Neutrophil (primary cell): Measurements from ENCODE around the gene EMC8.
A peak's percentile ranks its signal among the peaks of the same experiment; 100 is the strongest.

ENCODE experiments used
- H3K27ac ChIP-seq: fragments of 200-600 bp; sonication (generic); 2 replicates; pipeline ENCODE4 v1.5.1; 2016; ENCODE audit warnings: mild to moderate bottlenecking, moderate library complexity
- H3K27me3 ChIP-seq: fragments of 200-600 bp; sonication (generic); 2 replicates; pipeline ENCODE4 v1.6.0; 2016; ENCODE audit warnings: mild to moderate bottlenecking
- H3K36me3 ChIP-seq: fragments of 200-600 bp; sonication (generic); 2 replicates; pipeline ENCODE4 v1.5.1; 2017
- H3K4me1 ChIP-seq, 2 experiments: fragments of 200-600 bp in 1 of 2; sonication (generic) in 1 of 2; 1 replicate in 1 of 2; 2 replicates in 1 of 2; pipeline versions ENCODE4 v1.5.1 to v1.6.1; 2013 to 2016; ENCODE audit warnings: low read depth in 1 of 2, low read length in 1 of 2, mild to moderate bottlenecking in 1 of 2, moderate library complexity in 1 of 2; ENCODE audit not compliant: control insufficient read depth in 1 of 2, insufficient read depth in 1 of 2
- H3K4me3 ChIP-seq, 2 experiments: fragments of 200-600 bp in 1 of 2; sonication (generic) in 1 of 2; 1 replicate in 1 of 2; 2 replicates in 1 of 2; pipeline ENCODE4 v1.5.1; 2013 to 2016; ENCODE audit warnings: low read depth in 1 of 2, low read length in 1 of 2, mild to moderate bottlenecking in 1 of 2, moderate library complexity in 1 of 2
- H3K9me3 ChIP-seq: fragments of 200-600 bp; sonication (generic); 2 replicates; pipeline ENCODE4 v1.5.1; 2016
- TF ChIP-seq, protein P1 (sequence below): fragments of 200-600 bp; sonication (generic); IDR thresholded peaks from 2 replicates; pipeline ENCODE4 v1.5.1; 2016; ENCODE audit warnings: antibody characterized with exemption

EMC8 gene

DNA sequence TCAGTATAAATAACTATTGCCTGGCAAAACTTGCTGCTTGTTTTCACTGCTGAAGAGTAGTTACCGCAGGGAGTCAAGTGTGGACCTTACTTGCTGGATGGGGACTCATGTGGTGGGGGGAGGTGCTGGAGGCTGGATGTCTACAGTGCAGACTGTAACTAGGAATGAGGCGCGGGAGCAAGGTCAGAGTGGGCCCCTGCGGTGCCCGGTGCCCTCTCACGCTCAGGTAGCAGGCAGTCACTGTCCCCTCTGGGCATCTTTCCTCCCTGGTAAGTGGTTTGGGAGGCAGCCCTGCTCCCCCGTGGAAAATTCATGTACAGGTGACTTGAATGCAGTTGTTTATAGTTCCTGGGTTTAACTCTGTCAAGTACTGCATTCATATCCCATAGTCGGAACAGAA is 4.6 kb downstream of the EMC8 start:
- Histone ChIP-seq H3K27ac (no peak overlapping the region), H3K9me3 (no peaks in the 10 kb centered on the region), H3K4me1 (peaks cover 12 to 14% of the 10 kb centered on the region in 2 experiments), H3K4me3 (no peak overlapping the region), H3K27me3 (no peaks in the 10 kb centered on the region), H3K36me3 (peaks cover 55% of the 10 kb centered on the region)
- TF ChIP-seq, protein P1, sequence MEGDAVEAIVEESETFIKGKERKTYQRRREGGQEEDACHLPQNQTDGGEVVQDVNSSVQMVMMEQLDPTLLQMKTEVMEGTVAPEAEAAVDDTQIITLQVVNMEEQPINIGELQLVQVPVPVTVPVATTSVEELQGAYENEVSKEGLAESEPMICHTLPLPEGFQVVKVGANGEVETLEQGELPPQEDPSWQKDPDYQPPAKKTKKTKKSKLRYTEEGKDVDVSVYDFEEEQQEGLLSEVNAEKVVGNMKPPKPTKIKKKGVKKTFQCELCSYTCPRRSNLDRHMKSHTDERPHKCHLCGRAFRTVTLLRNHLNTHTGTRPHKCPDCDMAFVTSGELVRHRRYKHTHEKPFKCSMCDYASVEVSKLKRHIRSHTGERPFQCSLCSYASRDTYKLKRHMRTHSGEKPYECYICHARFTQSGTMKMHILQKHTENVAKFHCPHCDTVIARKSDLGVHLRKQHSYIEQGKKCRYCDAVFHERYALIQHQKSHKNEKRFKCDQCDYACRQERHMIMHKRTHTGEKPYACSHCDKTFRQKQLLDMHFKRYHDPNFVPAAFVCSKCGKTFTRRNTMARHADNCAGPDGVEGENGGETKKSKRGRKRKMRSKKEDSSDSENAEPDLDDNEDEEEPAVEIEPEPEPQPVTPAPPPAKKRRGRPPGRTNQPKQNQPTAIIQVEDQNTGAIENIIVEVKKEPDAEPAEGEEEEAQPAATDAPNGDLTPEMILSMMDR = no peak

DNA sequence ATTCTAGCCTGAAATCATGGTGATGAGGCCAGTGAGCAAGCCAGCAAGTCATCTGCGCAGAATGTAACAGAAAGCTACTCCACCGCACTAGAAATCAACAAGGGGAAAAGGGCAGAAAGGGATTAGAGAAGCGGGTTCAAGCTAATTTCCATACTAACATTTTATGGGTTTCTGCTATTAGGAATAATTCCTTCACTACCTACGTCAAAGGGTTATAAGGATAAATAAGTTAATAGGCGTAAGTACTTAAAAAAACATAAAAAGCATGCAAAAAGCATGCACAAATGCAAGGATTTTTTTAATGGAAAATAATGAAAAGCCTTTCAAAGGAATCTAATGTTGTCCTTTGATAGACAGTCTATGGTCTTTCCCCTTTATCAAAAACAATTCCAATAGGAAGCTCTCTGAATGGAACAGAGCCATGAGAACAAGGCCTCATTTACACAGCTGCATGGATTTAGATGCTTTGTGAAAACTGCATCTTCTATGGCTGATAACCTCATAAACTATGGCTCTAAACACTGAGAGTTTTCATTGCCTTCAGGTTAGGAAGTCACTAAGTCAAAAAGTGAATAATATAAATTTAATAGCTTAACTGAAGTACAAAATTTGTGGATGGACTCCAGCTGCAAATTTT is 5.6 kb downstream of the EMC8 start:
- Histone ChIP-seq H3K4me3 (no peak overlapping the region), H3K27ac (no peak overlapping the region), H3K36me3 (peaks cover 58% of the 10 kb centered on the region), H3K27me3 (no peaks in the 10 kb centered on the region), H3K4me1 (peaks cover 8 to 11% of the 10 kb centered on the region in 2 experiments), H3K9me3 (no peaks in the 10 kb centered on the region)
- TF ChIP-seq, protein P1 = no peak

DNA sequence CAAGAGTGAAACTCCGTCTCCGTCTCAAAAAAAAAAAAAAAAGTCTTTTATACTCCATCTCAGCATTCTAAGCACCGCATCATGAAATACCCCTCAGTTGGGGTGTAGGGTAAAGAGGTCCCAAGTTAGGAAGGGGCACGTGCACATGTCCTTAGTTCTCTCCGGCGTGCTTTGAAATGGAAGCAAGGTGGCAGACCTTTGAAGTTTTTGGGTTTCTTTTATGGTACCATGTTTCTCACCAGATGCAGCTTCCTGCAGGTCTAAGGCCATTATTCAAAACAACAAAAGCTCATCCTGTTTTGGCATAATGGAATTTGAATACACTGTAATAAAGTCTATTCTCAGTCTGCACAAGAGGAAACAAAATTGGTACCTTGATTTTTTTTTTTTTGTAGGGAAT is 9.6 kb downstream of the EMC8 start:
- TF ChIP-seq, protein P1 = no peak
- Histone ChIP-seq H3K27me3 (no peaks in the 10 kb centered on the region), H3K4me3 (no peak overlapping the region), H3K36me3 (peaks cover 68% of the 10 kb centered on the region), H3K4me1 (no peaks in the 10 kb centered on the region), H3K9me3 (no peaks in the 10 kb centered on the region), H3K27ac (no peak overlapping the region)

DNA sequence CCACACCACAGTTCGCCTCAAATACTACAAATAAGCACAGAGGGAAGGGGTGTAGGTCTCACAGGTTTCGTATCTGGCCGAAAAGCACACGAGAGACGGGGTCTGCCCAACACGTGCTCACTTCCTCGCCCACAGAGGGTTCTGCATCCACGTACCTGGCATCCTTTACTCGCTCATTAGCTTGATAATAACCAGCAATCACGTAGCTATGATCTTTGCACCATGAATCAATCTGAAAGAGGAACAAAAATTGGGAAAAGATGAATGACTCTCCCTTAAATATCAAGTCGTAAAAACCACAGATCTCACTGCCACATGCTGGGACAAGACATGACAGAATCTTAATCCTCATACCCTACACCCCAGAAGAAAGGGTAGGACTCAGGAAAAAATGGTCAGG is 10.5 kb downstream of the EMC8 start:
- TF ChIP-seq, protein P1 = no peak
- Histone ChIP-seq H3K9me3 (no peaks in the 10 kb centered on the region), H3K4me1 (no peaks in the 10 kb centered on the region), H3K36me3 (peaks cover 59% of the 10 kb centered on the region), H3K4me3 (no peak overlapping the region), H3K27me3 (no peaks in the 10 kb centered on the region), H3K27ac (no peak overlapping the region)

DNA sequence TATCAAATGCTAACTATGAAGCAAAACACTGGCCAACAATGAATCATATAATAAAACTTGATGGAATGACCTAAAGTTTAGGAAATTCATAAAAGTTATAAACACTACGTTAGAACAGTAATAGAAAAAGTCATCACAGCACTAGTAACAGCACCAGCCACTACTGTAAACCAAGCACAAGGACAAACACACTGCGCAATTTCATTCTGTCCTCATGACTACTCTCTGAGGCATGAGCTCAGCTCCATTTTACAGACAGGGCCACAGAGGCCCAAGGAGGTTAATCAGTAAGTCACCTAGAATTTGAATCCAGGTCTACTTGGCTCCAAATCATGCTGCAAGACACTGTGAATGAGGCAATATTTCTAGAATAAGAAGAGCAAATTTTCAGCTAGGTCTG is 13.4 kb downstream of the EMC8 start:
- TF ChIP-seq, protein P1 = no peak
- Histone ChIP-seq H3K4me3 (no peak overlapping the region), H3K27me3 (no peaks in the 10 kb centered on the region), H3K4me1 (peaks cover 28% of the 10 kb centered on the region in 2 experiments), H3K36me3 (peaks cover 38% of the 10 kb centered on the region), H3K9me3 (no peaks in the 10 kb centered on the region), H3K27ac (peak overlapping the region; percentile 29)

DNA sequence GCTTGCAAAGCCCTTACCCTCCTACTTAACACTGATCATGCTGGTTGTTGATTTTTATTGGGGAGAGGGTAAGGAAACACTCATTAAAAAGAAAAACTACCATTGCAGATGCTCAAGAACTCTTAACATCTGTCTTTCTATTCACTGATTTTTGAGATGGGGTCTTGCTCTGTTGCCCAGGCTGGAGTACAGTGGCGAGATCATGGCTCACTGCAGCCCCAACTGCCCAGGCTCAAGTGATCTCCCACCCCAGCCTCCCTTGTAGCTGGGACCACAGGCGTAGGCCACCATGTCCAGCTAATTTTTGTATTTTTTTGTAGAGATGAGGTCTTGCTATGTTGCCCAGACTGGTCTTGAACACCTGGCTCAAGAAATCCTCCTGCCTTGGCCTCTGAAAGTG is 14.5 kb downstream of the EMC8 start:
- Histone ChIP-seq H3K27ac (no peak overlapping the region), H3K4me3 (no peak overlapping the region), H3K4me1 (peaks cover 36 to 37% of the 10 kb centered on the region in 2 experiments), H3K27me3 (no peaks in the 10 kb centered on the region), H3K9me3 (no peaks in the 10 kb centered on the region), H3K36me3 (peaks cover 45% of the 10 kb centered on the region)
- TF ChIP-seq, protein P1 = no peak
